HG03439 (cell line): ENCODE results near the gene TNF.
"Not testable (repeated sequence)": the region's sequence is repeated elsewhere in the genome, so short reads cannot be mapped to it uniquely, and the experiment has no call there.

Experiments used
- ATAC-seq: cut with Tn5 transposase; IDR thresholded peaks from one replicate; pipeline ENCODE4 v1.9.1; 2021; ENCODE audit warnings: mild to moderate bottlenecking, moderate library complexity; ENCODE audit not compliant: unreplicated experiment

TNF gene

DNA sequence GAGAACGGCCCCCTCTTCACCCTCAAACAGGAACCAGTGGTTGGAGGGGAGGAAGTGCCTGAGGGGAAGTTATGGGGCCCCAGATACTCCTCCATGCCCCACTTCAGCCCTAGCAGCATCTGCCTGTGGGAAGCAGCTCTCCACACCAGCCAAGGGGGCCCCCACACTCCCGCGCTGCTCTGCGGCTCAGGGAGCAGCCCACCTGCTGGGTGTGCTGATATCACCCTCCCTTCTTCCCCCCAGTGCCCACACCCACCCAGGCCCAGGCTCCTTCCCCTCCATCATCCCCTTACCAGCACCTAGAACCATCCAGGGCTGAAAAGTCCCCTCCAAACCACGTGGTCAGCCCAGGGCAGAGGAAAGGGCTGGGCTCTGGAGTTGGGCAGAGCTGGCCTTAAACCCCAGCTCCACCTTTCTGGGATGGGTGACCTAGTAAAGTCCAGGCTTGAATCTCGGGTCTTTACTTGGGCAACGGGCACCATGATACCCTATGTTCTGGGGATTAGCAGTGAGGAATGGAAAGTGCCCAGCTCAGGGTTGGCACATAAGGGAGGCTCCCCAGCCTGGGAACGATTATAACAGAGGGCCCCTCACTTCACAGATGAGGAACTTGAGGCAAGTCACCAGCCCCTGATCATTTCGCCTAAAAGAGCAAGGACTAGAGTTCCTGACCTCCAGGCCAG is 11.4 kb downstream of the TNF start:
- ATAC-seq = no peak

- ATAC-seq = no peak
Measured at GRCh38 chr6:31587791-31588777, 12.7 kb downstream of the TNF start.

GRCh38 chr6:31588871-31589650 is 13.7 kb downstream of the TNF start:
- ATAC-seq = no peak

GRCh38 chr6:31590691-31591090 is 15.3 kb downstream of the TNF start:
- not testable (repeated sequence) for ATAC-seq

GRCh38 chr6:31592396-31592771 is 17.0 kb downstream of the TNF start:
- no peak for ATAC-seq

GRCh38 chr6:31597006-31597405 is 21.6 kb downstream of the TNF start:
- ATAC-seq = no peak

- ATAC-seq = no peak
Measured at GRCh38 chr6:31607317-31607716, 32.0 kb downstream of the TNF start.

DNA sequence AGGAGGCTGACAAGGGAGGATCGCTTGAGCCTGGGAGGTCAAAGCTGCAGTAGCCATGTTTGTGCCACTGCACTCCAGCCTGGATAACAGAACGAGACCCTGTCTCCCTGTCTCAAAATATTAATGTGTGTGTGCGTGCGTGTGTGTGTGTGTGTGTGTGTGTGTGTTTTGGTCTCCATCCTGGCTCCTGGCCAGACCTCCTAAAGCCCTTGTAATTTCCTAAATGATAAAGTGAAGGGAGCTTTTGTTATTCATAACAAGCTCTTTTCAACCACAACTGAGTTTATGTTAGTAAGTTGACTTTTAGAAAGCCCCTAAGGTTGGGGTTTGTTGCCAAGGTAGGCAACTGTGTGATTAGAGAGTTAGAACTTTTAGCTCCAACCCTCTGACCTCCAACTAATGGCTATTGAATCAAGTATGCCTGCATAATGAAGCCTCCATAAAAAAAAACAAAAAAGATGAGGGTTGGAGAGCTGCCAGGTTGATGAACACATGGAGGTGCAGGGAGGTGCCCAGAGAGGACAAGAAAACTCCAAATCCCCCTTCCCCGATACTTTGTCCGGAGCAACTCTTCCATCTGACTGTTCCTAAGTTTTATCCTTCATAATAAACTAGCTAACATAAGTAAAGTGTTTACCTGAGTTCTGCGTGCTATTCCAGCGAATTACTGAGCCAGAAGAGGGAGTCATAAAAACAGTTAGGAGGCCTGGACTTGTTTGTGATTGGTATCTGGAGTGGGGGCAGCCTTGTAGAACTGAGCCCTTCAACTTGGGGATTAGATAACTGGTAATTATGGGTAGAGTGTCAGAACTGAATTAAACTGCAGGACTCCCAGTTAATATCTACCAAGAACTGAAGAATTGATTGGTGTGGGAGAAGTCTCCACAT is 34.4 kb downstream of the TNF start:
- ATAC-seq = no peak

GRCh38 chr6:31610968-31611367 is 35.6 kb downstream of the TNF start:
- ATAC-seq = no peak

GRCh38 chr6:31614075-31614619 is 38.8 kb downstream of the TNF start:
- ATAC-seq = no peak

GRCh38 chr6:31614684-31615578 is 39.6 kb downstream of the TNF start, which contains the start of gene AIF1:
TSS of gene AIF1 (plus strand) at chr6:31615234. CDS start at chr6:31615330, 96 bp downstream.
- ATAC-seq = no peak

DNA sequence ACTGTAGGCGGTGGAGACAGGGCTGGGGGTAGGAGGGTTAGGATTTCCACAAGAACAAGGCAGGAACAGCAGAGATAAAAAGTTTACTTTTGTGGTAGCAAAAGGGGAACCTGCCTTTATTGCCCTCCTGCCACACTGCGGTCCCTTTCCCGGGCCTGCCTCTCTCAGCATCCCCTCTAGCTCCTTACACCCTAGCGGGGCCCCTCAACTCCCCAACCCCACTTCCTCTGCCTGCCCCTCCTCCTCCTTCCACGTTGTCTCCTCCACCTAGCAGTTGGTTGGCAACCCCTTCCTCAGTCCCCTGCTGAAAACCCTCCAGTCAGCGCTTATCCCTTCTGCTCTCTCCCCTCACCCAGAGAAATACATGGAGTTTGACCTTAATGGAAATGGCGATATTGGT is 40.4 kb downstream of the TNF start:
- ATAC-seq = no peak

DNA sequence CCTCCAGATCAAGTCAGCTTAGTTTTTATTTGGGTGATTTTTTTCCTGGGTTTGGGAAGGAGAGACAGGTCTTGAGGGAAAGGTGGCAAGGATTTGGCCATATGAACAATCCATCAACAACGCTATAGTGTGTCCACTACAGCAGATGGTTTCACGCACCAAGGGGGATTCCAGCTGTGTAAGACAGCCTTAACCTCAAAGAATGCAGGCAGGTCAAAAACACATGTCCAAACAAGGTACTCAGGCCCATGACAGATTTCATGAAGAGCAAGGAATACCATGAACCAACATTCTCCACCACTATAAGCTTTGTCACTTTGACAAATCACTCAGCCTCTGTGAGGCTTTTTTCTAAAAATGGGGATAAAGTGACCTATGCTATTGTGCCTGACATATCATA is 41.6 kb downstream of the TNF start:
- no peak for ATAC-seq

GRCh38 chr6:31619805-31620585 is 44.6 kb downstream of the TNF start:
- ATAC-seq = peak; percentile 86

DNA sequence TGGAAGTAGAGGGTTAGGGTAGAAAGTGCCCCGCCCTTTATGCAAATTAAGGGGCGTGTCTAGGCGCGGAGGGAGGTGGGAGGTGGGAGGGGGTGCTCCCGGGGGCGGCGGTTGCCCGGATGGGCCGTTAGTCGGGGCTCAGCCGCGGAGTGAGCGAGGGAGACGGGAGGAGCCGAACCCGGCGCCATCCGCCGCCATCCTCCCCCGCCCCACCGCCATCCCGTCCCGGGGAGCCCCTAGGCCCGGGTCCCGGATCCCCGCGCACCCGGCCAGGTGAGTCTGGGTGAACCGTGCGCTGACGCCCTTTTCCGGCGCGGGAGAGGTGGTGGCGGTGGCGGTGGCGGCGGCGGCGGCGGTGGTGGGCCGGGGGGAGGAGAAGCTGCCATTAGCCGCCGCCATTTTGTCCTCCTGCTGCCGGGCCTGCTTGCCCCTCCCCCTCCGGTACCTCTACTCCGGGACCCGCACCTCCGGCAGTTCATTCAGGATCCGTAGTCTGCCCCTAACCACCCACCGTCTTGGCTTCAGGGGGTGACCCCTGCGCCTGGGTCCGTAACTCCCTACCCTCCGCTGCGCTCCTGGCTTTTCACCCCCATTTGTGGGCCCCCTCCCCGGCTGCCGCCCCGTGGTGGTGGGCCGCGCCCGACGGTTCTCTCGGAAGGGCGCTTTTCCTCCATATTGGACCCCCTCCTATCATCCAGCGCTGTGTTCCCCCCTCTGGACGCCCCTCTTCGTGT is 45.4 kb downstream of the TNF start, which contains the start of gene PRRC2A:
Gene PRRC2A (plus strand): TSS at position 130 of the 734 bp plus-strand sequence. CDS start 2,075 bp downstream, outside the sequence.
- peak; percentile 43 for ATAC-seq

DNA sequence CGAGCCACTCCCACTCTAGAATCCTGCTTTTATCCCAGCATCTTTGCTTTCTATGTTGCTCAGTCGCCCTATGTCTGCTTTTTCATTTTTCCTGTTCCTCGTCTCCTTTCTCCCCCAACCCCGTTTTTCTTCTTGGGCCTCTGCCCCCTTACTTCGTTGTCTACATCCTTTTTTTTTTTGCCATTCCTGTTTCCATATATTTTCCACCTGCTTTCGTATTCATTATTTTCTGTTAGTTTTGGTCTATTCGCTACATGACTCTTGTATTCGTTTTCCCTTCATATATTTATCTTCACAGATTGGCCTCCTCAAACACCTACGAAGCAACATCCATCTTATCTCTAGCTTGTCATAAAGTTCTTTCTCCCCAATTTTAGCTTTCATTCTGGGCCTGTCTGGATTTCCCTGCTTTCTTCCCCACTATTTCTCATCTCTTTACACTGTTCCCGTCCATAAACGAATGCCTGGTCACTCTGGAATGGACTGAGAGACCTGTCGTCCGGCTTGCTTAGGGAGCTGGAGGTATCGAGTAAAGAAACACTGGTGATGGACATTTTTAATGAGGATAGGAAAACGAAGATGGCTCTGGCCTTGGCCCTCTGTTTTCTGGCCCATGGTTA is 46.1 kb downstream of the TNF start:
- no peak for ATAC-seq

- ATAC-seq = no peak
Measured at GRCh38 chr6:31621991-31622390, 46.6 kb downstream of the TNF start.
